ENCODE results near the gene ZNF829. TPM values are rescaled to one million over a fixed set of nuclear protein-coding genes. Genes with fewer than 3 reads are reported as not detected.

ZNF829 gene
- 1 to 10 TPM in 1 of 2 donors, under 1 TPM in 1; 0.66 to 1.6 TPM for total RNA-seq

- Histone ChIP-seq H3K27ac (peak within 1 kb of the TSS; percentile 53 to 93 (median 86)), H3K4me3 (peak within 1 kb of the TSS; percentile 95 to 96), H3K4me1 (peaks cover 16% of the 10 kb centered on the region), H3K9me3 (no peaks in the 10 kb centered on the region), H3K27me3 (no peaks in the 10 kb centered on the region), H3K36me3 (replicated peaks in 1 of 2; ENCODE audit: insufficient read depth in 1 of 2, low read depth in 2 of 2) (peaks cover 0 to 1% of the 10 kb centered on the region in 2 donors)
- ATAC-seq (peak; percentile 92), DNase-seq (peak; percentile 79 to 89 (median 85))
- peak in 1 of 3 donors; percentile 45 for TF ChIP-seq POLR2A (IDR thresholded peaks at IDR 0.05)
- TF ChIP-seq, protein P1, sequence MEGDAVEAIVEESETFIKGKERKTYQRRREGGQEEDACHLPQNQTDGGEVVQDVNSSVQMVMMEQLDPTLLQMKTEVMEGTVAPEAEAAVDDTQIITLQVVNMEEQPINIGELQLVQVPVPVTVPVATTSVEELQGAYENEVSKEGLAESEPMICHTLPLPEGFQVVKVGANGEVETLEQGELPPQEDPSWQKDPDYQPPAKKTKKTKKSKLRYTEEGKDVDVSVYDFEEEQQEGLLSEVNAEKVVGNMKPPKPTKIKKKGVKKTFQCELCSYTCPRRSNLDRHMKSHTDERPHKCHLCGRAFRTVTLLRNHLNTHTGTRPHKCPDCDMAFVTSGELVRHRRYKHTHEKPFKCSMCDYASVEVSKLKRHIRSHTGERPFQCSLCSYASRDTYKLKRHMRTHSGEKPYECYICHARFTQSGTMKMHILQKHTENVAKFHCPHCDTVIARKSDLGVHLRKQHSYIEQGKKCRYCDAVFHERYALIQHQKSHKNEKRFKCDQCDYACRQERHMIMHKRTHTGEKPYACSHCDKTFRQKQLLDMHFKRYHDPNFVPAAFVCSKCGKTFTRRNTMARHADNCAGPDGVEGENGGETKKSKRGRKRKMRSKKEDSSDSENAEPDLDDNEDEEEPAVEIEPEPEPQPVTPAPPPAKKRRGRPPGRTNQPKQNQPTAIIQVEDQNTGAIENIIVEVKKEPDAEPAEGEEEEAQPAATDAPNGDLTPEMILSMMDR (IDR thresholded peaks at IDR 0.05), result peak in 6 of 7 experiments; percentile 38 to 75 (median 51)
- intact Hi-C loops (cut with DNase I), result no loop called here
- WGBS, 2 donors, result 0 to 1% methylated on average over 13 to 57 of the region's 57 CpGs
These were observed at the start of gene ZNF829, which contains the start of gene ZNF568 for GRCh38 chr19:36915992-36916830. Gene ZNF829 (minus strand): TSS chr19:36916291. CDS start chr19:36915167, 1,124 bp downstream. Gene ZNF568 (plus strand): TSS chr19:36916332. CDS start chr19:36922771, 6,439 bp downstream.

- no peak for ATAC-seq
- DNase-seq, result peak in 3 of 4 donors; percentile 21 to 44 (median 27)
- H3K27ac ChIP-seq, result no peak overlapping the region
- H3K36me3 ChIP-seq (replicated peaks in 1 of 2; ENCODE audit: insufficient read depth in 1 of 2, low read depth in 2 of 2), result no peaks in the 10 kb centered on the region
- H3K27me3 ChIP-seq, result no peaks in the 10 kb centered on the region
- intact Hi-C loops (cut with DNase I), result no loop called here
- no peak for TF ChIP-seq POLR2A (IDR thresholded peaks at IDR 0.05)
- TF ChIP-seq, protein P1 (IDR thresholded peaks at IDR 0.05), result no peak
- H3K4me1 ChIP-seq, result no peaks in the 10 kb centered on the region
- peaks cover 0 to 20% (median 0%) of the 10 kb centered on the region in 3 donors for H3K9me3 ChIP-seq
- H3K4me3 ChIP-seq, result no peak overlapping the region
- WGBS, 2 donors, result 10 to 15% methylated on average over 2 of the region's 2 CpGs
These were observed 47.2 kb upstream of the ZNF829 start for GRCh38 chr19:36963280-36963679.

DNA sequence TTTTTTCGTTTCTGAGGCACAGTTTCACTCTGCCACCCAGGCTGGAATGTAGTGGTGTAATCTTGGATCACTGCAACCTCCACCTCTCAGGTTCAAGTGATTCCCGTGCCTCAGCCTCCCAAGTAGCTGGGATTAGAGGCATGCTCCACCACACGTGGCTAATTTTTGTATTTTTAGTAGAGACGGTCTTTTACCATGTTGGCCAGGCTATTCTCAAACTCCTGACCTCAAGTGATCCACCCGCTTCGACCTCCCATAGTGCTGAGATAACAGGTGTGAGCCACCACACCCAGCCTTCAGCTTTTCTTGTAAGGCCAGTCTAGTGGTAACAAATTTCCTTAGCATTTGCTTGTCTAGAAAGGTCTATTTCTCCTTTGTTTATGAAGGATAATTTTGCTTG lies 46.3 kb upstream of the ZNF829 start:
- Histone ChIP-seq H3K9me3 (peaks cover 0 to 22% (median 0%) of the 10 kb centered on the region in 3 donors), H3K4me1 (no peaks in the 10 kb centered on the region), H3K27me3 (no peaks in the 10 kb centered on the region), H3K36me3 (replicated peaks in 1 of 2; ENCODE audit: insufficient read depth in 1 of 2, low read depth in 2 of 2) (no peaks in the 10 kb centered on the region), H3K27ac (no peak overlapping the region), H3K4me3 (no peak overlapping the region)
- intact Hi-C loops (cut with DNase I), result no loop called here
- DNase-seq, result no peak
- no peak for ATAC-seq
- WGBS, 2 donors, result 74 to 80% methylated on average over 6 of the region's 6 CpGs
- no peak for TF ChIP-seq POLR2A (IDR thresholded peaks at IDR 0.05)
- TF ChIP-seq, protein P1 (IDR thresholded peaks at IDR 0.05), result no peak

GRCh38 chr19:36950335-36951119 lies 34.4 kb upstream of the ZNF829 start:
- ATAC-seq, result no peak

More at GRCh38 chr19:36950335-36951119, 34.4 kb upstream of the ZNF829 start:
- WGBS, 2 donors, result 92 to 95% methylated on average over 5 of the region's 5 CpGs
- H3K4me3 ChIP-seq, result no peak overlapping the region
- peaks cover 0 to 47% (median 0%) of the 10 kb centered on the region in 3 donors for H3K9me3 ChIP-seq
- DNase-seq, result no peak
- TF ChIP-seq POLR2A (IDR thresholded peaks at IDR 0.05), result no peak
- TF ChIP-seq, protein P1 (IDR thresholded peaks at IDR 0.05), result no peak
- H3K36me3 ChIP-seq (replicated peaks in 1 of 2; ENCODE audit: insufficient read depth in 1 of 2, low read depth in 2 of 2), result peaks cover 12 to 13% of the 10 kb centered on the region in 2 donors
- intact Hi-C loops (cut with DNase I), result no loop called here
- no peak overlapping the region for H3K27ac ChIP-seq
- H3K27me3 ChIP-seq, result no peaks in the 10 kb centered on the region
- no peaks in the 10 kb centered on the region for H3K4me1 ChIP-seq
